Activated CD8-positive, alpha-beta memory T cell treated with anti-CD3 and anti-CD28 coated beads for 48 hours (primary cell): ENCODE results near the gene MORN1.

ENCODE experiments used
- DNase-seq, 3 experiments: peaks; one replicate each; pipeline ENCODE4 v3.0.0-alpha.2; 2020; ENCODE audit warnings: low read depth in 2 of 3, low spot score in 2 of 3

MORN1 gene

DNA sequence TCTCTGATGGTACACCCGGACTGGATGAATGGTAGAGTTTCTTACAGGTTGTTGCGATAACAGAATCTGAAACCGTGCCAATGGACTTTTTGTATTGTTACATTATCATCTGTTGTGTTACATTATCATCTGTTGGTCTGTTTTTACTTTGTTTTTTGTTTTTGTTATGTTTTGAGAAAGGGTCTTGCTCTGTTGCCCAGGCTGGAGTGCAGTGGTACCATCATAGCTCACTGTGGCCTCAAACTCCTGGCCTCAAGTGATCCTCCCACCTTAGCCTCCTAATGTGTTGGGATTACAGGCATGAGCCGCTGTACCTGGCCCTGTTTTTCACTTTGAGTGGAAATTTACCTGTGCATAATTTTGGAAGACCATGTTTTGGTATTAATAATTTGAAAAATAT, 31.2 kb upstream of the MORN1 start:
- DNase-seq = no peak

GRCh38 chr1:2419416-2419815, 28.1 kb upstream of the MORN1 start:
- DNase-seq = no peak

DNA sequence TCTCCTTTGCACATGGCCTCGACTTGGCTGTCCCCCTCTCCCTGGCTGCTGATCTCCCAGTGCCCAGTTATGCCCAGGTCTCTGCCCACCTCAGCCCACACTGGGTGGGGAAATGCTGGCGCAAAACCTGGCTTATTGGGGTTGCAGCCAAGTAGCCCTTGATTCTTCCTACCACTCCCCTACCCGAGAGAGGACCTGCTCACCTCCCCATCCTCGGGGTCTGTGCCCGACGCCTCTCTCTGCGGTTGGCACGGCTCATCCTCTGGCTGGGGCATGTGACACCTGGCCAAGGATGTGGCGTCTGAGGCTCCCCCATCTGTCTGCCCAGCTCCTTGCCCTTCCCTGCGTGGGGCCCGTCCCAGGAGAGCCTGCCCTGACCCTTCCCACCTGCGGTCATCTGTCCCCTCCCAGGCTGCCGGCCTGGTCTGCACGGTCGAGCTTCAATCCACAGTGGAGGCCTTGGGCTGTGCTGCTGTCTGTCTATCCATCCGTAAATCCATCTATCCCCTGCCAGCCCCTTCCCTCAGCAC, 27.5 kb upstream of the MORN1 start:
- no peak for DNase-seq

GRCh38 chr1:2417833-2418225, 26.5 kb upstream of the MORN1 start:
- no peak for DNase-seq

GRCh38 chr1:2417083-2417832, 25.9 kb upstream of the MORN1 start:
- DNase-seq = no peak

DNA sequence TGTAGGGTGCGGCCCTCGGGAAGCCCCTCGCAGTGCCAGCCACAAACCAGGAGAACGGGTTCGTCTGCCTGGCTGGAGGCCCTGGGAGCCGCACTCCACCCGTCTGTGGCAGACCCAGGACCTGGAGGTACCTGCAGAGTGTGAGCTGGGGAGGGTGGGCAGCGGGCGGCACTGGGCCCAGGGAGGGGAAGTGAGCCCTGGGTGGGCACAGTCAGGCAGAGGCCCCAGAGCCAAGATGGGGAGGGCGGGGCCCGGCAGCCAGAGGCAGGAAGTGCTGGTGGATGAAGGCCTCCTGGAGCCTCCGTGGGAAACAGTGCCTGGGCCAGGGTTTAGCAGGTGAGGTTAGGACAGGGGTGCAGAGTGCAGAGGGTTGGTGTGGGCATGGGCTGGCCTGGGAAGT, 25.0 kb upstream of the MORN1 start:
- no peak for DNase-seq

GRCh38 chr1:2415801-2416208, 24.5 kb upstream of the MORN1 start:
- peak in 1 of 3 experiments; percentile 16 for DNase-seq

- DNase-seq = no peak
These were observed 24.0 kb upstream of the MORN1 start for GRCh38 chr1:2415337-2415736.

- DNase-seq = peak; percentile 62 to 72 (median 64)
These were observed 23.1 kb upstream of the MORN1 start for GRCh38 chr1:2414297-2414958.

DNA sequence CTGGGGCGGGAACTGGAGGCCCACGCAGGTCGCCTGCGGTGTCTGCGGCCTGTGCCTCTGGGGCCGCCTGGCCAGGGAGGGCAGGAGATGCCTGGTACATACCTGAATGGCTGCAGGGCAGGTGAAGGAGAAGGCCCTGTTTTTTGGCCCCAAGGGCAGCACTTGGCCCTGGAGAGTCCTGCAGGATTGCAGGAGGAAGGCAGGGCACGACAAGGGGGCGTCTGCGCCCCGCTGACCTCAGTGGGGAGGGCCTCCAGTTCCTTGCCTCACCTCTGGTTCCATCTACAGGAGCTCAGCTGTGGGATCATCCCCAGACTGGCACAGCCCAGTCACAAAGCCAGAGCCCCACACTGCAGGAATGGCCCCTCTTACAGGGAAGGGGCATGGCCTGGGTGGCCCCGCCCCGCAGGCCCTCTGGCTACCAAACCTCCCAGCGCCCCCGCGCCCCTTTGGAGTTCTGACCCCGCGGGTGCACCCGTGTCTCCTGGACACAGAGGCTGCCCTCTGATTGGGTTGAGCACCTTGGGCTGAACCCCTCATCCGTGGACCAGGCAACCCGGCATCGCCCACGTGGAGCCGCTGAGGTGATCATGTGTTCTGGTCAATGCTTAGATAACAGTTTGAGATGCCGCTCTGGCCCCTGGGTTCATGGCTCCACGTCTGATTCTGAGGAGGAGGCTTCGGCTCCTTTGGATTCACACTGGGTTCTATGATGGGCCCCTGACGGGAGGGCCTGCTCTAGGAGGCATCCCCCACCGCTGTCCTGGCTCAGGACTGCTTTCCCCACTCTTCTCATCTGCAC, 22.3 kb upstream of the MORN1 start:
- DNase-seq = peak in 1 of 3 experiments; percentile 33

- no peak for DNase-seq
These were observed 21.6 kb upstream of the MORN1 start for GRCh38 chr1:2412773-2413494.

DNA sequence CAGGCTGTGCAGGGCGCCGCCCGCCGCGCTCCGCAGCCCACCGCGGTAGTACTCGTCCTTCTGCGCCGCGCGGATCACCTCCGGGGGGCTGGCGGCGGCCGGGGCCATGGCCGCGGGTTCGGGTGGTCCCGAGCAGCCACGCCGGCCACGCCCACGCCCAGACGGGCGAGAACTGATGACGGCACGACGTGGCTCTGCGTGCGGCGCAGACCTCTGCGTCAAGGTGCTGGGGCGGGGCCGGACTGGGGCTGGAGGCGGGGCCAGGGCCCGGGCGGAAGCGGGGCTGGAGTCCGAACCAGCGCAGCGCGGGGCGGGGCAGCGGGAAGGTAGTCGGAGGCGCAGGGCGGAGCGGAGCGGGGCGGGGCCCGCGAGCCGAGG, 21.0 kb upstream of the MORN1 start, which contains the start of gene PEX10:
Gene PEX10 (minus strand): TSS at position 170 of the 378 bp plus-strand sequence. CDS start 62 bp downstream, at position 108.
- peak; percentile 95 to 98 (median 98) for DNase-seq

GRCh38 chr1:2411801-2412394, 20.5 kb upstream of the MORN1 start:
- no peak for DNase-seq

DNA sequence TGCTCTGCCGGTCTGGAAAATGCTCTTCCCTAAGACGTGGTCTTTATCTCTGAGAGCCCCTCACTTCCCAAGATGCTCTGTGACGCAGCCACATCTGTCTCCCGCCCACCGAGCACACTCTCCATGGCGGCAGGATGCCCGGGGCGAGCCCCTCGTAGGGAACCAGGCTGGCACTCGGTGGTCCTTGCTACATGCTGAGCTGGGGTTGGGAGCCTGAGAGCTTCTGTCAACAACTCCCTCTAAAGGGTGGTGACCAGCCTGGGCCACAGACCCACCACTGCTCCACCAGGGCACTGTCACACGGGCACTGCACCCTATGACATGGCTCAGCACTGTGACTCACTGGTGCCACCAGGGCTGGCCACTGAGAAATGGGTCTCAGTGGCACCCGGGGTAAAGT, 18.4 kb upstream of the MORN1 start:
- no peak for DNase-seq

DNA sequence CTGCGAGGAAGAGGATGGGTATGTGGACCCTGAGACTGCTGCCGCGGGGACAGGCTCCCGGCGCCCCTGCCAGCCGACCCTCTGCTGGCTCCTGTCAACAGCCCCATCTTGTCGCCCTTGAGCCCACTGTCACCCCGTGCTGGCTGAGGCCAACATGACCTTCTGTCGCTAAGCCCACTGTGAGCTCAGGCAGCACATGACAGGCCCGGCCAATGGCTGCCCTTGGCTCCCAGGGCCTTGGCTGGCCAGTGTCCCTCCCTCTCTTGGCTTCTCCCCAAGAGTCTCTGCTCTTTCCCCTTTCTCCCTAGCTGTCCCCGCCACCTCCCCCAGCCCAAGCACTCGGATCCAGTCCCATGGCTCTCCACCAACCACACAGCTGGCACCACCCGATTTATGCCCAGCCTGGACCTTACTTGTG, 17.5 kb upstream of the MORN1 start:
- no peak for DNase-seq

- no peak for DNase-seq
These were observed 17.1 kb upstream of the MORN1 start for GRCh38 chr1:2408456-2408855.

- no peak for DNase-seq
These were observed 16.6 kb upstream of the MORN1 start for GRCh38 chr1:2407991-2408275.

DNA sequence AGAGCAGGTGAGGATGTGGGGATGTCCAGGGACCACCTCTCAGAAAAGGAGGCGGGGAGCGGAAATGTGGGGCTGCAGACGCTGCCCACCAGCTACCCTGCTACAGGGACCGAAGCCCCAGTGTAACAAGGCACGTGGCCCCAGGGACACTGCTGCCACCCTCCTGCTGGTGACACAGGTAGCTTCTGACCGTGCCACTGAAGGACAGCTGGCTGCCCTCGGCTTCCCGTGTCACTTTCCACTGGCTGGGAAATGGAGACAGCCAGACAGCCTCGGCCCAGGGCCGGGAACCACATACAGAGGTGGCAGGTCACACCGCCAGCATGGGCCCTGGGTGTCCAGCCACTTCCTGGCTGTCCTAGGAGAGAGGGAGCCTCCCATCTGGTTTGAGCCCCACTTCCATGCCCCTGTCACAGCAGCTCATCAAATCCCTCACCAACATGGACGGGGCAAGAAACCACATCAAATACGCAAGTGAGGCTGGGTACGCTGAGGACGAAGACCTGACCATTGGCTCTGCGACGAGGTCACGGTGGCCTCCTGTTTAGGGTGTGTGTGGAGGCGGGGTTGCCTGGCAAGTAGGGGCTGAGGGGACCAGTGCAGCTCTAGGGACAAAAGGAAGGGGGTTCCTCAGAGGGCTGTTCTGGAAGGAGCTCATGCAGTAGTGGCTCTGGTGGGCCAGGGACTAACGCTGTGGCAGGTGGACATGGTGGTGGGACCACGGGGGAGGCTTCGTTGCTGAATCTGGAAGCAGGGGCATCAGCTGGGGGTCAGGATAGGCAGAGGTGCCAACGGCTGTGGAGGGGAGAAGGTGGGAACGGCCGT, 16.0 kb upstream of the MORN1 start:
- no peak for DNase-seq

- no peak for DNase-seq
These were observed 15.2 kb upstream of the MORN1 start for GRCh38 chr1:2406451-2407041.
